Karpas-422 (cell line): ENCODE results near the gene SYNE1. TPM values are rescaled to one million over a fixed set of nuclear protein-coding genes. Genes with fewer than 3 reads are reported as not detected.
"Not testable (repeated sequence)": the region's sequence is repeated elsewhere in the genome, so short reads cannot be mapped to it uniquely, and the experiment has no call there.

Source experiments
- DNase-seq: peaks from one replicate; pipeline ENCODE4 v3.0.0-alpha.2; 2015
- H2AFZ ChIP-seq: fragments of 200-600 bp; sonication (generic); 2 replicates; pipeline ENCODE4 v1.6.1; 2014; ENCODE audit warnings: antibody characterized with exemption, low read length, mixed read lengths
- H3K27ac ChIP-seq: fragments of 200-600 bp; sonication (generic); 2 replicates; pipeline ENCODE4 v1.5.1; 2014; ENCODE audit warnings: mild to moderate bottlenecking, low read length, moderate library complexity
- H3K27me3 ChIP-seq: fragments of 200-600 bp; sonication (generic); 2 replicates; pipeline ENCODE4 v1.6.1; 2014; ENCODE audit warnings: low read length, mixed read lengths
- H3K36me3 ChIP-seq: fragments of 200-600 bp; sonication (generic); 2 replicates; pipeline ENCODE4 v1.6.1; 2014; ENCODE audit warnings: low read length, mixed read lengths; ENCODE audit not compliant: insufficient read depth
- H3K4me1 ChIP-seq: fragments of 200-600 bp; sonication (generic); 2 replicates; pipeline ENCODE4 v1.6.1; 2014; ENCODE audit warnings: mild to moderate bottlenecking, low read length, mixed read lengths
- H3K4me2 ChIP-seq: fragments of 200-600 bp; sonication (generic); 2 replicates; pipeline ENCODE4 v1.6.1; 2014; ENCODE audit warnings: low read length, low read depth, mild to moderate bottlenecking; ENCODE audit not compliant: poor library complexity, severe bottlenecking
- H3K4me3 ChIP-seq: fragments of 200-600 bp; sonication (generic); 2 replicates; pipeline ENCODE4 v1.5.1; 2014; ENCODE audit warnings: mild to moderate bottlenecking, antibody characterized with exemption, low read length, mixed read lengths
- H3K79me2 ChIP-seq: fragments of 200-600 bp; sonication (generic); 2 replicates; pipeline ENCODE4 v1.6.1; 2014; ENCODE audit warnings: mild to moderate bottlenecking, low read length, mixed read lengths
- H3K9ac ChIP-seq: fragments of 200-600 bp; sonication (generic); 2 replicates; pipeline ENCODE4 v1.6.0; 2014; ENCODE audit warnings: low read length
- H3K9me2 ChIP-seq: fragments of 200-600 bp; sonication (generic), shearing (Covaris generic); replicated peaks from 2 replicates; pipeline ENCODE4 v1.6.0; 2014; ENCODE audit warnings: mild to moderate bottlenecking, low read length, moderate library complexity; ENCODE audit not compliant: insufficient read depth
- H3K9me3 ChIP-seq: fragments of 300-700, 200-600 bp; sonication (generic); 2 replicates; pipeline ENCODE4 v1.6.1; 2014; ENCODE audit warnings: low read length, mixed read lengths
- H4K20me1 ChIP-seq: fragments of 200-600 bp; sonication (generic); 2 replicates; pipeline ENCODE4 v1.6.1; 2014; ENCODE audit warnings: mild to moderate bottlenecking, antibody characterized with exemption, low read length, low read depth; ENCODE audit not compliant: insufficient read depth
- total RNA-seq: library from RNA; depleted of rRNA; stranded (reverse); fragments of >200 nt; shearing (Covaris generic); gene quantifications from 2 replicates; pipeline ENCODE4 v1.2.3, GENCODE V29; 2014; ENCODE audit warnings: low replicate concordance

Gene SYNE1
- total RNA-seq, 1 experiment from 2014 or later = 137 TPM

DNA sequence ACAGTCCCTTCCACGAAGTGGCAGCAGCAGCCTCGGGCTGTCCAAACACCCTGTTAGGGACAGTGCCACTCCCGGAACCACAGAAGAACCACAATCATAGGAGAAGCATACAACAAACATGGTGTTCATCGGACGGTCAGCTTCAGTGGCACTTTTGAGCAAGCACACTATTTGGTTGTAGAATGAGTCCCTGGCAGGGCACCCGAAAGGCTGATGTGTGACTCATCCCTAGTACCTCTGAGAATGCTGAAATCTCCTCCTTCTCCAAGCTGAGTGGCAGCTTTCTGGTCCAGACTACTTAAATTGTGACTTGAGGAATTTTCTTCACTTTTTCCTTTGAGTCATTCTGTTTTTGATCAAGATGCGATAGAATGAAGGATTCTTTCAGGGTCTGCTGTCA, 547.2 kb downstream of the SYNE1 start:
- no peak overlapping the region for H3K4me3 ChIP-seq
- no peak overlapping the region for H3K4me2 ChIP-seq
- no peaks in the 10 kb centered on the region for H3K27me3 ChIP-seq
- H3K79me2 ChIP-seq = no peaks in the 10 kb centered on the region
- no peaks in the 10 kb centered on the region for H3K4me1 ChIP-seq
- no peak overlapping the region for H3K27ac ChIP-seq
- no peaks in the 10 kb centered on the region for H4K20me1 ChIP-seq
- H3K36me3 ChIP-seq = no peaks in the 10 kb centered on the region
- H3K9me3 ChIP-seq = no peaks in the 10 kb centered on the region
- H3K9ac ChIP-seq = no peak overlapping the region
- no peaks in the 10 kb centered on the region for H3K9me2 ChIP-seq
- DNase-seq = no peak
- no peak overlapping the region for H2AFZ ChIP-seq

- Histone ChIP-seq H3K36me3 (no peaks in the 10 kb centered on the region), H3K9me2 (no peaks in the 10 kb centered on the region), H4K20me1 (no peaks in the 10 kb centered on the region), H3K9ac (no peak overlapping the region), H3K27ac (no peak overlapping the region), H3K4me1 (no peaks in the 10 kb centered on the region), H3K9me3 (no peaks in the 10 kb centered on the region), H3K79me2 (no peaks in the 10 kb centered on the region), H3K4me3 (no peak overlapping the region), H2AFZ (no peak overlapping the region), H3K27me3 (no peaks in the 10 kb centered on the region), H3K4me2 (no peak overlapping the region)
- no peak for DNase-seq
Measured at GRCh38 chr6:152087701-152088100, 549.5 kb downstream of the SYNE1 start.

DNA sequence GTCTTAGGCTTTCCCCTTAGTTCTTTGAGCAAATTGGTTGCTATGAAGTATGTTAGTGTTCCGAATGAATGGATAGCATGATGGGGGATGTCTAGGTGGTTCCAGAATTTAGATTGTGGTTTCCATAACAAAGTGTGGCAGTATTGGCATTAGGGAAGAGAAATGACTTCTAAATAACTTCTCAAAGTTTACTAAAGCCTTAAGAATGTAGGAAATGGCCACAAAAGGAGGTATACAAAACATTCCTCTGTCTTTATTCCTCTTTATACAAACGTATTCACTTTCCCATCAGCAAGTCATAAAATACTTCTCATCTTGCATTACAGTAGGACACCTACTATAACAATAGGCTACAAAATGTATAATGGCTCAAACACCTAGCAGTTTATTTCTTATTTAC, 550.1 kb downstream of the SYNE1 start:
- Histone ChIP-seq H4K20me1 (no peaks in the 10 kb centered on the region), H3K36me3 (no peaks in the 10 kb centered on the region), H3K4me3 (no peak overlapping the region), H3K9me2 (no peaks in the 10 kb centered on the region), H3K4me1 (no peaks in the 10 kb centered on the region), H3K27ac (no peak overlapping the region), H2AFZ (no peak overlapping the region), H3K9me3 (no peaks in the 10 kb centered on the region), H3K27me3 (no peaks in the 10 kb centered on the region), H3K9ac (no peak overlapping the region), H3K79me2 (no peaks in the 10 kb centered on the region), H3K4me2 (no peak overlapping the region)
- DNase-seq = no peak

- Histone ChIP-seq H3K36me3 (no peaks in the 10 kb centered on the region), H3K4me1 (no peaks in the 10 kb centered on the region), H3K4me3 (no peak overlapping the region), H3K27me3 (no peaks in the 10 kb centered on the region), H3K27ac (no peak overlapping the region), H3K9me3 (no peaks in the 10 kb centered on the region), H2AFZ (no peak overlapping the region), H4K20me1 (no peaks in the 10 kb centered on the region), H3K79me2 (no peaks in the 10 kb centered on the region), H3K9me2 (no peaks in the 10 kb centered on the region), H3K4me2 (no peak overlapping the region), H3K9ac (no peak overlapping the region)
- no peak for DNase-seq
Measured at GRCh38 chr6:152086223-152086873, 550.8 kb downstream of the SYNE1 start.

GRCh38 chr6:152085451-152085921, 551.7 kb downstream of the SYNE1 start:
- H3K27ac ChIP-seq = no peak overlapping the region
- H3K27me3 ChIP-seq = no peaks in the 10 kb centered on the region
- no peak overlapping the region for H3K4me2 ChIP-seq
- no peaks in the 10 kb centered on the region for H3K4me1 ChIP-seq
- no peak overlapping the region for H2AFZ ChIP-seq
- no peak overlapping the region for H3K4me3 ChIP-seq
- H3K36me3 ChIP-seq = no peaks in the 10 kb centered on the region
- H3K9ac ChIP-seq = no peak overlapping the region
- no peaks in the 10 kb centered on the region for H4K20me1 ChIP-seq
- DNase-seq = no peak
- H3K79me2 ChIP-seq = no peaks in the 10 kb centered on the region
- H3K9me2 ChIP-seq = no peaks in the 10 kb centered on the region
- no peaks in the 10 kb centered on the region for H3K9me3 ChIP-seq

DNA sequence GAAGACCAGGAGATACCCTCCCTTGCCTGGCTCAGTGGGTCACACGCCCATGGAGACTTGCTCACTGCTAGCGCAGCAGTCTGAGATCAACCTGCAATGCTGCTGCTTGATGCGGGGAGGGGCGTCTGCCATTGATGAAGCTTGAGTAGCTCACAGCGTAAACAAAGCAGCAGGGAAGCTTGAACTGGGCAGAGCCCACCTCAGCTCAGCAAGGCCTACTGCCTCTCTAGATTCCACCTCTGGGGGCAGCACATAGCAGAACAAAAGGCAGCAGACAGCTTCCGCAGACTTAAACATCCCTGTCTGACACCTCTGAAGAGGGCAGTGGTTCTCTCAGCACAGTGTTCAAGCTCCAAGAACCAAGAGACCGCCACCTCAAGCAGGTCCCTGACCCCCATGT, 558.4 kb downstream of the SYNE1 start:
- H3K4me2 ChIP-seq = no peak overlapping the region
- H3K9me3 ChIP-seq = peaks cover 9% of the 10 kb centered on the region
- no peaks in the 10 kb centered on the region for H3K9me2 ChIP-seq
- H3K9ac ChIP-seq = no peak overlapping the region
- H4K20me1 ChIP-seq = no peaks in the 10 kb centered on the region
- no peak for DNase-seq
- H3K79me2 ChIP-seq = no peaks in the 10 kb centered on the region
- H3K27ac ChIP-seq = no peak overlapping the region
- no peaks in the 10 kb centered on the region for H3K4me1 ChIP-seq
- H3K4me3 ChIP-seq = no peak overlapping the region
- no peaks in the 10 kb centered on the region for H3K27me3 ChIP-seq
- H2AFZ ChIP-seq = no peak overlapping the region
- peaks cover 10% of the 10 kb centered on the region; the same call in 1 of the 2 replicates for H3K36me3 ChIP-seq

DNA sequence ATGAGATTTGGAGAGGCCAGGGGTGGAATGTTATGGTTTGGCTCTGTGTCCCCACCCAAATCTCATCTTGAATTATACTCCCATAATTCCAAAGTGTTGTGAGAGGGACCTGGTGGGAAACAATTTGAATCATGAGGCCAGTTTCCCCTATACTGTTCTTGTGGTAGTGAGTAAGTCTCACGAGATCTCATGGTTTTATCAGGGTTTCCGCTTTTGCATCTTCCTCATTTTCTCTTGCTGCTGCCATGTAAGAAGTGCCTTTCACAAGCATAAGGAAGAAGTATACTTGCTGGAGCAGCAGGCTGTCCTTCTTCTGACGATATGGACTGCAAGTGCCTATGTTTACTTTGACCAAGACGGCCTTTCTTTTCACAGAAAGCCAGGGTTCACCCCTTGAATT, 559.2 kb downstream of the SYNE1 start:
- no peaks in the 10 kb centered on the region for H3K27me3 ChIP-seq
- no peaks in the 10 kb centered on the region for H3K9me2 ChIP-seq
- H4K20me1 ChIP-seq = no peaks in the 10 kb centered on the region
- H3K27ac ChIP-seq = no peak overlapping the region
- no peaks in the 10 kb centered on the region for H3K4me1 ChIP-seq
- peaks cover 9% of the 10 kb centered on the region for H3K9me3 ChIP-seq
- H3K36me3 ChIP-seq = peaks cover 10% of the 10 kb centered on the region; the same call in 1 of the 2 replicates
- H2AFZ ChIP-seq = no peak overlapping the region
- H3K4me2 ChIP-seq = no peak overlapping the region
- DNase-seq = no peak
- H3K79me2 ChIP-seq = no peaks in the 10 kb centered on the region
- no peak overlapping the region for H3K9ac ChIP-seq
- no peak overlapping the region for H3K4me3 ChIP-seq

GRCh38 chr6:152076242-152076641, 560.9 kb downstream of the SYNE1 start:
- not testable (repeated sequence) for H3K9me3 ChIP-seq, H2AFZ ChIP-seq, H3K4me3 ChIP-seq, H4K20me1 ChIP-seq, H3K36me3 ChIP-seq, H3K27me3 ChIP-seq, H3K79me2 ChIP-seq, DNase-seq, H3K9me2 ChIP-seq, H3K4me1 ChIP-seq, H3K9ac ChIP-seq, H3K27ac ChIP-seq, H3K4me2 ChIP-seq
